GM19455 (cell line): ENCODE data around the gene TTC7B.

Experiments used
- ATAC-seq: cut with Tn5 transposase; IDR thresholded peaks from one replicate; pipeline ENCODE4 v1.9.1; 2021; ENCODE audit not compliant: unreplicated experiment

Gene TTC7B

DNA sequence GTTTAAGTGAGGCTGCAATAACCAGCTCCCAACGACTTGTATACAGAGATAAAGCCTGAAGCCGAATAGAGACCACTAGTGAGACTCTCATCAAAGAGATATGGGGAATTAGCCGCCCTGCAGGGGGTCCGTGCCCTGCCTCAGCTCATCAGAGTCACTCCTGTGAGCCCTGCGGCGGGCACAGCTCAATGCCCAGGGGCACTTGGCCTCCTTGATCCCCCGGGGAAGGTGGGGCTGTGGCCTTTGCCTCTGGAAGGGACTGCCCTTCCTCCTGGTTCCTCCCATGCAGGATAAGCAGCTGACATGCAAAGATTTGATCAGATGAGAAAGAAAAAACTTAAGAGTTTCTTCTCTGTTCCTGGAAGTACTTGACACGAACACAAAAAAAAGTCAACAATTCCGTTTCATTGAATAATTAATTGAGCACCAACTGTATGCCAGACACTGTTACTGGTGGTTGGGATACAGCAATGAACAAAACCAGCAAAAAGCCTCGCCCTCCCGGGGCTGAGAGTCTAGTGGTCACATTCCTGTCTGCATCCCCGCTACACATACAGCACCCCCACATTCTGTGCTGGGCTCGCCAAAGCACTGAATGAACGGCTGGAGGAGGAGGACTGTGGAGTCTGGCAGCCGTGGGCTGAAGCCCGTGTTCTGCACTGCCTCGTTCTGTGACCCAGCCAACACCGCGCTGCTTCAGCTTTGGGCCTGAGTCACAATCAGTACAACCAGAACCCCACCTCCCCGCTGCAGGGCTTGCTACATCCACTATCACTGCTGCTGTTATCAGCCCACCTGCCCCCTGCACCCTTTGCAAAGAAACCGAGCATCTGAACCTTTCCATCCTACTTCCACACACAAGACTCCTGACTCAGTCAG is 10.3 kb downstream of the TTC7B start:
- no peak for ATAC-seq

- ATAC-seq: no peak
These were observed 11.2 kb downstream of the TTC7B start for GRCh38 chr14:90805084-90805391.

- ATAC-seq: no peak
These were observed 11.7 kb downstream of the TTC7B start for GRCh38 chr14:90804292-90805083.

DNA sequence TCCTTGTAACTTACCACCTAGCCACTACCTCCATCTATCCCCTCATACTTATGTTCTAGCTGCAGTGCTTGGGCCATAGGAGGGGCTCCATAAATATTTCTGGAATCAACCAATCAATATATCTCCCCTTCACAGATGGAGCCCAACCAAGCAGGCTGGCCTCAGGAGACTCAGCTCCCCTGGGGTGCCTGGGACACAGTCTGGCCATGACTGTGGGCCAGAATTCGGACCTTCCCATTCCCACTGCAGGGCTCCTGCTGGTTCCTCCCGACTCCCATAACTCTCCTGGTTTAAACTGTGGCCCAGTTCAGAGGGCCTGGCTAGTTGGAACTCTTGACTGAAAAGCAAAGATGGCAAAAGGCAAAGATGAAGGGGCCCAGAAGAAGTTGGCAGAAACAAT is 13.0 kb downstream of the TTC7B start:
- ATAC-seq: no peak

DNA sequence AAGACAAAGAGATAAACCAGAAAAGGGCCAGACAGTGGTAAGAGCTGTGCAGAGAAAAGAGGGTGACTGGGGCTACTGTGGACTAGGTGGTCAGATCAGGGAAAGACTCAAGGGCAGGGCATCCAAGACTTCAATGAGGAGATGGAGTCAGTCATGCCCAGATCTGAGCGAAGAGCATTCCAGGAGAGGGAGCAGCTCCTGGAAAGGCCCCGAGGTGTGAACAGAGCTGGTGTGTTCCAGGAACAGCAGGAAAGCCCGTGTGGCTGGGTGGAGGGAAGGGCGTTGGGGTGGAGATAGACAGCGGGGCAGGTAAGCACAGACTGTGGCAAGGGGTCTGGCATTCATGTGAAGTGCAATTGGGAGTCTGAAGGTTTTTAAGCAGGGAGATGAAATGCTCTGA is 16.8 kb downstream of the TTC7B start:
- no peak for ATAC-seq

GRCh38 chr14:90797919-90798318 is 18.3 kb downstream of the TTC7B start:
- ATAC-seq: no peak

GRCh38 chr14:90797451-90797850 is 18.8 kb downstream of the TTC7B start:
- ATAC-seq: no peak

DNA sequence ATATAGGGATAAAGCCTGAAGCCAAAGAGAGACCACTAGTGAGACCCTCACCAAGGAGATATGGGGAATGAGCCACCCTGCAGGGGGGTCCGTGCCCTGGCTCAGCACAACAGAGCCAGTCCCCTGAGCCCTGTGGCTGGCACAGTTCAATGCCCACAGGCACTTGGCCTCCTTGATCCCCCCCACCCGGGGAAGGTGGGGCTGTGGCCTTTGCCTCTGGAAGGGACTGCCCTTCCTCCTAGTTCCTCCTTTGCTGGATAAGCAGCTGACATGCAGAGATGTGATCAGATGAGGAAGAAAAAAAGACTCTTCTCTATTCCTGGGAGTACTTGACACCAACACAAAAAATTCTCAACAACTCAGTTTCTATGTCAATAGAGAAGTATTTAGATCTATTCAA is 19.9 kb downstream of the TTC7B start:
- no peak for ATAC-seq

GRCh38 chr14:90795744-90796143 is 20.5 kb downstream of the TTC7B start:
- ATAC-seq: no peak

DNA sequence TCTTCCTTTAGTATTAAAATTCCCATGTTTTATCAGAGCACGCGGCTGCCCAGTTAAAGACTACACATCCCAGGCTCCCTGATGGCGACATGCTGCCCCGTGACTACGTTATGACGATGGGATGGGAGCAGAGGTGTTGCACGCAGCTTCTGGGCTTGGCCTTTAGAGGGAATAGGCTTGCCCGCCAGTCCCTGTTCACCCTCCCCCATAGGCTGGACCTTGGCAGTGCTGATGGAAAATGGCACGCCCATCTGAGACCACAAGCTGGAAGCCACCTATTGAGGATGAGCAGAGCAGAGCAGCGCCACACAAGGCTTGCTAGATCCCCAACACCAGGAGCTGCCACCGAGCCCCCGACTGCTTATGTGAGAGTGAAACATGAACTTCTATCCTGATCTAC is 24.7 kb downstream of the TTC7B start:
- ATAC-seq: no peak

GRCh38 chr14:90788031-90788430 is 28.2 kb downstream of the TTC7B start:
- ATAC-seq: no peak

DNA sequence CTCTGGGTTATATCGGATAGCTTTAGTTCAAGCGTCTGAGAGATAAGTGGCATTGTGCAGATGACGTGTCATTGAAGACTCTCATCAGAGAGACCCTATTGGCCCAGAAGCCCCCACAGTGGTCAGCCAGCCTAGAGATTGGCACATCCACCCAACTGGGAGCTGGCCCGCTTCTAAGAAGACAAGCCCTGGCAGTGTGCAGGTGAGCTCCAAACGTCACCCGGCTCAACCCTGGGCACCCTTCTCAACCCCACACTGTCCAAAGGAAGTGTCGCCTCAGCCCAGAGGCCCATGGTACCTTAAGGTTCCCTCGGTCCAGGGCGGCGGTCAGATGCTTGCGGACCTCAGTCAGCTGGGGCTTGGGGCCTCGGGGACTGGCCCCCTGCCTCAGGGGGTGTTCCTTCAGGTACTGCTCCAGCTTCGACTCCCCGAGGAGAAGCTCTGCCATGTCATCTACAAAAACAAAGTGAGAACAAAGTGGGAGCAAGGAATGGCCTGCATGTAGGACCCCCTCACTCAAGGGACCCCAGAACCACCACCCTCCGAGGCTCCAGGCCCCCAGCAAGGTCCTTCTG is 30.3 kb downstream of the TTC7B start:
- ATAC-seq: no peak

- ATAC-seq: no peak
These were observed 30.8 kb downstream of the TTC7B start for GRCh38 chr14:90785471-90785870.

GRCh38 chr14:90784621-90785270 is 31.5 kb downstream of the TTC7B start:
- no peak for ATAC-seq

GRCh38 chr14:90783344-90783743 is 32.9 kb downstream of the TTC7B start:
- ATAC-seq: no peak

GRCh38 chr14:90782892-90783291 is 33.3 kb downstream of the TTC7B start:
- no peak for ATAC-seq

DNA sequence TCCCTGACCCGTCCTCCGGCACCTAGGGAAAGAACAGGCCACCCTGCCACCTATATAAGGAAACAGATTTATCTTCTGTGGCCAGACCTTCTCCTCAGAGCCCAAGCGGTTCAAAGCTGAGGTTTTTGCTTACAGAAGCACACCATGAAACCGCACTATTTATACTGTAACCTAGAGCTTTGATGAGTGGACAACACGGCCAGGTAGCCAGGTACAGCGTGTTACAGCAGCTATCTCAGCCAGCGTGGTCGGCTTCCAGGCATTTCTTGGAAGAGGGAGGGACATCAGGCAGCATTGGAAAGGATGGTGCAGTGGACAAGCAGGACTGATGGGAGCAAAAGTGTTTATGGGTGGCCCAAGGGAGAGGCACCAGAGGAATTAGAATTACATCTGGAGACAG is 34.4 kb downstream of the TTC7B start:
- ATAC-seq: no peak

DNA sequence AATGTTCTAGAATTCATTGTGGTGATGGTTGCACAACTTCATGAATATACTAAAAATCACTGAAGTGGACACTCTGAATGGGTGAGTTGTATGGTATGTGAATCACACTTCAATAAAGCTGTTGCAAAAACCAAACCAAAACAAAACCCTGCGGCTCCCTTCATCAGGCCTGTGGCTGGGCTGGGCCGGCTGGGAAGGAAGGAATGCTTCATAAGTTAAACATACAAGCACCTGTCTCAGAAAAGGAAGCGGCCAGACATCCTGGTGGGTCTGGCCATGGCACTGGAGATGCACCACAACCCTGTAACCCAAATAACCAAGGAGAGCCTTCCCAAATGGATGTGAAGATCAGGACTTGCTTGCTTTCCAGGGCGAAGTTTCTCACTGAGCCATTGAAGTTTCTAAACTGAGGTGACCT is 34.9 kb downstream of the TTC7B start:
- ATAC-seq: no peak

- ATAC-seq: no peak
These were observed 35.7 kb downstream of the TTC7B start for GRCh38 chr14:90780519-90780918.

GRCh38 chr14:90778571-90779255 is 37.5 kb downstream of the TTC7B start:
- ATAC-seq: no peak
